ENCODE measurements around the gene SHTN1. TPM values are rescaled to one million over a fixed set of nuclear protein-coding genes. Genes with fewer than 3 reads are reported as not detected.

Gene SHTN1, protein sequence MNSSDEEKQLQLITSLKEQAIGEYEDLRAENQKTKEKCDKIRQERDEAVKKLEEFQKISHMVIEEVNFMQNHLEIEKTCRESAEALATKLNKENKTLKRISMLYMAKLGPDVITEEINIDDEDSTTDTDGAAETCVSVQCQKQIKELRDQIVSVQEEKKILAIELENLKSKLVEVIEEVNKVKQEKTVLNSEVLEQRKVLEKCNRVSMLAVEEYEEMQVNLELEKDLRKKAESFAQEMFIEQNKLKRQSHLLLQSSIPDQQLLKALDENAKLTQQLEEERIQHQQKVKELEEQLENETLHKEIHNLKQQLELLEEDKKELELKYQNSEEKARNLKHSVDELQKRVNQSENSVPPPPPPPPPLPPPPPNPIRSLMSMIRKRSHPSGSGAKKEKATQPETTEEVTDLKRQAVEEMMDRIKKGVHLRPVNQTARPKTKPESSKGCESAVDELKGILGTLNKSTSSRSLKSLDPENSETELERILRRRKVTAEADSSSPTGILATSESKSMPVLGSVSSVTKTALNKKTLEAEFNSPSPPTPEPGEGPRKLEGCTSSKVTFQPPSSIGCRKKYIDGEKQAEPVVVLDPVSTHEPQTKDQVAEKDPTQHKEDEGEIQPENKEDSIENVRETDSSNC
- 1.3 and 1.7 TPM in 2 replicates for total RNA-seq (2013; cell fraction: nucleolus; rRNA removed)
- total RNA-seq (2014; rRNA removed): 0.79 and 1.0 TPM in 2 replicates
- 2.4 and 2.8 TPM in 2 replicates for total RNA-seq (2014; rRNA removed; fragmentation: Illumina TruSeq; extraction: Trizol)
- total RNA-seq (2021): 3.2 and 3.8 TPM in 2 replicates
- not detected for polyA plus RNA-seq (2011; ENCODE audit: low read depth)
- 2.1 and 3.9 TPM in 2 replicates for polyA plus RNA-seq (2011; rRNA removed)
- 0.59 and 0.84 TPM in 2 replicates for polyA plus RNA-seq (2011; cell fraction: cytosol; rRNA removed)
- polyA plus RNA-seq (2011; cell fraction: nucleus; rRNA removed): 3.9 and 4.9 TPM in 2 replicates
- polyA plus RNA-seq (2012): 0.07 and 0.08 TPM in 2 replicates
- 4.0 and 4.6 TPM in 2 replicates for polyA plus RNA-seq (2014; fragmentation: Illumina TruSeq; extraction: Trizol)
- polyA plus RNA-seq (2014; fragmentation: Nextera tagmentation; extraction: Ambion mirVana): 1 to 10 TPM; 1.4 to 1.9 TPM
- polyA plus RNA-seq (2014; rRNA removed): 1.4 and 1.7 TPM in 2 replicates
- polyA plus RNA-seq (2016; fragmentation: Nextera tagmentation; extraction: Ambion mirVana): 1 to 10 TPM; 1.9 to 2.6 TPM
- polyA minus RNA-seq (2011; rRNA and poly(A)+ RNA removed): 0.67 and 0.95 TPM in 2 replicates
- 0.67 and 1.4 TPM in 2 replicates for polyA minus RNA-seq (2011; cell fraction: cytosol; rRNA and poly(A)+ RNA removed)
- 1.6 and 3.1 TPM in 2 replicates for polyA minus RNA-seq (2011; cell fraction: nucleus; rRNA and poly(A)+ RNA removed)
- percentile 26 among the genes with signal in this experiment for Bru-seq, nascent RNA
- percentile 29 among the genes with signal in this experiment for BruChase-seq, experiment 1, labeled RNA remaining after a 6-hour chase
- BruChase-seq, experiment 2, labeled RNA remaining after a 2-hour chase: percentile 30 among the genes with signal in this experiment
- long read RNA-seq, experiment 1, full-length matches to known transcripts: 1 of 1 reads
- long read RNA-seq, experiment 1, partial matches to known transcripts: 0 of 1 reads
- long read RNA-seq, experiment 1, other reads (novel, unspliced or antisense): 0 of 1 reads
- long read RNA-seq, experiment 2, full-length matches to known transcripts: 1 of 2 reads
- long read RNA-seq, experiment 2, partial matches to known transcripts: 0 of 2 reads
- long read RNA-seq, experiment 2, other reads (novel, unspliced or antisense): 1 of 2 reads

DNA sequence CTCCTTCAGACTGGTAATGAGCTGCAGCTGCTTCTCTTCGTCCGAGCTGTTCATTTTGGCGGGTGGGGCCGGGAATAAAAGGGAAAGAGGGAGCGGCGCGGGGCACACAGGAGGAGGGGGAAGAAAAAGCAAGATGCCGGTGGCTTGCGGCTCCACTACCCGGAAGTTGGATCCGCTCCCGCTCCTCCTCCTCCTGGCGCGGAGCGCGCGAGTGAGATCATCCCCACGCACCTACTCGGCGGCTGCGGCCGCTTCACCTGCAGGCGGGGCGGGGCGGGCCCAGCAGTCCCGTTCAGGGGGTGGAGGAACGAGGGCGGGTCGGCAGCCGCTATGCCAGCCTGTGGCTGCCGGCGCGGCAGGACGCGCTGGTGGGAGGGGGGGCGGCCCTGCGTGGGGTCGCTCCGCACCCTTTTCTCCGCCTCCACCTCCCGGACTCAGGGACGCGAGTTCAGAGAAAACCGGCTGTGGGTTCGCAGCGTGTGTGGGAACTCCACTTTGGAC, at the start of gene SHTN1:
Gene SHTN1 (minus strand): TSS at position 162 of the 501 bp plus-strand sequence. CDS start 108 bp downstream, at position 54.
- Histone ChIP-seq H3K27ac (ENCODE audit: control insufficient read depth, insufficient read depth) (no peak within 1 kb of the TSS), H3K4me1 (ENCODE audit: control insufficient read depth, insufficient read depth, low read length) (no peaks in the 10 kb centered on the region), H3K79me2 (ENCODE audit: control insufficient read depth, insufficient read depth, low read length) (no peaks in the 10 kb centered on the region), H3K4me2 (ENCODE audit: control insufficient read depth, insufficient read depth) (peak within 1 kb of the TSS; percentile 79), H3K36me3 (ENCODE audit: control insufficient read depth in 2 of 2, insufficient read depth in 2 of 2, low read length in 1 of 2) (no peaks in the 10 kb centered on the region), H3K4me3 (peak within 1 kb of the TSS; percentile 46; the same call in 1 of the 2 replicates), H3K9ac (ENCODE audit: control insufficient read depth, insufficient read depth, low read length) (no peak within 1 kb of the TSS), H4K20me1 (ENCODE audit: control insufficient read depth, insufficient read depth) (no peaks in the 10 kb centered on the region), H3K27me3 (replicated peaks in 1 of 2; ENCODE audit: control insufficient read depth in 2 of 2, insufficient read depth in 2 of 2, low read length in 1 of 2) (peaks cover 3 to 9% of the 10 kb centered on the region in 2 experiments; a peak in 3 of 4 replicates), H3K9me3 (replicated peaks; ENCODE audit: control insufficient read depth, insufficient read depth, low read length) (no peaks in the 10 kb centered on the region), H2AFZ (ENCODE audit: control insufficient read depth, low read depth, low read length) (peak within 1 kb of the TSS; percentile 58)
- ChIA-PET SMC1A (ENCODE audit: uncharacterized antibody, unreplicated experiment) (interaction anchor here (1.1 kb wide), 1 partner anchor 16 kb away, joined by 3 read pairs; no protein-coding TSS in a partner anchor), CTCF (no interaction called here), RAD21 (ENCODE audit: unreplicated experiment) (interaction anchor here (1.3 kb wide), 1 partner anchor 178 kb away, joined by 4 read pairs; no protein-coding TSS in a partner anchor), POLR2A (no interaction called here)
- intact Hi-C loops (cut with micrococcal nuclease; ENCODE audit: unreplicated experiment) (no loop called here), in situ Hi-C loops (cut with MboI) (no loop called here)
- 0% methylated on average over 19 of the region's 46 CpGs for whole genome bisulfite sequencing (ENCODE audit: insufficient coverage, insufficient replicate concordance, low lambda C conversion rate, missing lambda C conversion rate)
- TF ChIP-seq BCL11A (IDR thresholded peaks at IDR 0.05; ENCODE audit: low read depth, low read length) (no peak), TCF12 (IDR thresholded peaks at IDR 0.05; ENCODE audit: low read depth, low read length) (peak; percentile 27; the same call in 1 of the 2 replicates), BHLHE40 (IDR thresholded peaks at IDR 0.05; ENCODE audit: borderline replicate concordance in 1 of 2, low read depth in 2 of 2, low read length in 1 of 2) (peak; percentile 16 to 84; a peak in 2 of 4 replicates)
- BruUV-seq (replicated peaks): no TSS peak
- FAIRE-seq (no peak), DNase-seq (ENCODE audit: low read depth, low spot score) (no peak), ATAC-seq (peak; percentile 77)

Data from GM12878 (cell line).